Measurements from ENCODE around the gene ITPK1.

The ITPK1 gene

GRCh38 chr14:92922883-92923743, 192.6 kb downstream of the ITPK1 start, which contains the start of gene CHGA:
Gene CHGA, plus strand, starts transcription at chr14:92923150. Its CDS starts 210 bp downstream, at chr14:92923360.
- peak in 1 of 2 donors; percentile 24 for DNase-seq (ENCODE audit: low read depth in 2 of 2)

- DNase-seq (ENCODE audit: low read depth in 2 of 2), result no peak
These were observed 193.5 kb downstream of the ITPK1 start for GRCh38 chr14:92922155-92922735.

GRCh38 chr14:92920001-92920400, 195.7 kb downstream of the ITPK1 start:
- DNase-seq (ENCODE audit: low read depth in 2 of 2), result no peak

- no peak for DNase-seq (ENCODE audit: low read depth in 2 of 2)
These were observed 197.8 kb downstream of the ITPK1 start for GRCh38 chr14:92917956-92918355.

GRCh38 chr14:92917041-92917940, 198.4 kb downstream of the ITPK1 start:
- no peak for DNase-seq (ENCODE audit: low read depth in 2 of 2)

- DNase-seq (ENCODE audit: low read depth in 2 of 2), result no peak
These were observed 199.5 kb downstream of the ITPK1 start for GRCh38 chr14:92916201-92916600.

- no peak for DNase-seq (ENCODE audit: low read depth in 2 of 2)
These were observed 201.6 kb downstream of the ITPK1 start for GRCh38 chr14:92914087-92914656.

GRCh38 chr14:92907316-92907911, 208.3 kb downstream of the ITPK1 start:
- no peak for DNase-seq (ENCODE audit: low read depth in 2 of 2)

GRCh38 chr14:92906823-92907222, 208.9 kb downstream of the ITPK1 start:
- DNase-seq (ENCODE audit: low read depth in 2 of 2), result no peak

- no peak for DNase-seq (ENCODE audit: low read depth in 2 of 2)
These were observed 209.3 kb downstream of the ITPK1 start for GRCh38 chr14:92906420-92906819.

- DNase-seq (ENCODE audit: low read depth in 2 of 2), result no peak
These were observed 210.1 kb downstream of the ITPK1 start for GRCh38 chr14:92905667-92906066.

- DNase-seq (ENCODE audit: low read depth in 2 of 2), result no peak
These were observed 212.4 kb downstream of the ITPK1 start for GRCh38 chr14:92903359-92903758.

- DNase-seq (ENCODE audit: low read depth in 2 of 2), result no peak
These were observed 213.0 kb downstream of the ITPK1 start for GRCh38 chr14:92902726-92903125.

- no peak for DNase-seq (ENCODE audit: low read depth in 2 of 2)
These were observed 213.5 kb downstream of the ITPK1 start for GRCh38 chr14:92902191-92902590.

GRCh38 chr14:92900660-92901059, 215.1 kb downstream of the ITPK1 start:
- no peak for DNase-seq (ENCODE audit: low read depth in 2 of 2)

GRCh38 chr14:92898566-92899131, 217.1 kb downstream of the ITPK1 start:
- DNase-seq (ENCODE audit: low read depth in 2 of 2), result no peak

- no peak for DNase-seq (ENCODE audit: low read depth in 2 of 2)
These were observed 217.7 kb downstream of the ITPK1 start for GRCh38 chr14:92897922-92898565.

- no peak for DNase-seq (ENCODE audit: low read depth in 2 of 2)
These were observed 220.3 kb downstream of the ITPK1 start for GRCh38 chr14:92895352-92895878.

- no peak for DNase-seq (ENCODE audit: low read depth in 2 of 2)
These were observed 223.1 kb downstream of the ITPK1 start for GRCh38 chr14:92892589-92892988.
